Activated naive CD4-positive, alpha-beta T cell (primary cell): ENCODE measurements around the gene B4GALNT1.
"Not testable (repeated sequence)": the region's sequence is repeated elsewhere in the genome, so short reads cannot be mapped to it uniquely, and the experiment has no call there.

ENCODE experiments used
- DNase-seq, 4 experiments: peaks; one replicate each; lab custom pipeline; 2025; lab: John Stamatoyannopoulos, UW

B4GALNT1 gene

DNA sequence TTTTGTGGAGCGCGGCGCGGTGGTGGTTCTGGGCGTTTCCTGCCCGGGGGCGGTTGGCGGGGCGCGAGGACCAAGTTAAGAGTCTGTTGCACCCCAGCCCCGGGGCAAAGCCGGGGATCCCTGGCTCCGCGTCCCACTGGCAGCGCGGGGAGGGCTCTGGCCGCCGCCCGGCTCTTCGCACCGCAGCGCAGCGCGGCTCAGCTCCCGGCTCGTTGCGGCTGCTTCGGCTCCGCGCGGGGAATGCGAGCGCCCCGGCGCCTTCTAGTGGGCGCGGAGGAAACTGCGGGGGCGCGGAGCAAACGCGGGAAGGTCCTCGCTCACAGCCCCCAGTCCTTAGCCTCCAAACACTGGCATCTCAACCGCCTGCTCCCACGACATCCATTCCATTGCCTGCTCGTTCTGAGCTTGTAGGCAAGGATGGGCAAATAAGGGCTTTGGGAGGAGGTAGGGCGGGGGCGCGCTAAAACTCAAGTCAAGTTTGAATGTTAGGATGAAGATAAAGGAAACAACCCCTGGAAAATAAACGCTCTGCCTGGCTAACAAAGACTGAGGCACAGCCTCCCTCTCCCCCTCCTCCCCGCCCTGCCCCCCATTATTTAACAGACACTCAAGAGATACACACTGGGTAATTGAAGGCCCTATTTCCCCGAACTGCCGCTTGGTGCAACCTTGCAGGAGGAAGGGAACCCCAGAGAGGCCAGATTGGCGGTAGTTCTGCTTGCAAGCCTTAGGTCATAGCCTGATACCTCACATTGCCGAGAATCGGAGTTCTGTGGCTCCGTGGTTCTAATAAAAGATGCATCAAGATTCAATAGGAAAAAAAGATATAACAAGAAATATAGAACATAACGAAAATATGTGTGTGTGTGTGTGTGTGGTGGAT, at the start of gene B4GALNT1:
Gene B4GALNT1, minus strand, starts transcription at position 244 of the 883 bp plus-strand sequence. CDS start 1,069 bp downstream, outside the sequence.
- DNase-seq = peak in 2 of 4 experiments; percentile 30 to 57

DNA sequence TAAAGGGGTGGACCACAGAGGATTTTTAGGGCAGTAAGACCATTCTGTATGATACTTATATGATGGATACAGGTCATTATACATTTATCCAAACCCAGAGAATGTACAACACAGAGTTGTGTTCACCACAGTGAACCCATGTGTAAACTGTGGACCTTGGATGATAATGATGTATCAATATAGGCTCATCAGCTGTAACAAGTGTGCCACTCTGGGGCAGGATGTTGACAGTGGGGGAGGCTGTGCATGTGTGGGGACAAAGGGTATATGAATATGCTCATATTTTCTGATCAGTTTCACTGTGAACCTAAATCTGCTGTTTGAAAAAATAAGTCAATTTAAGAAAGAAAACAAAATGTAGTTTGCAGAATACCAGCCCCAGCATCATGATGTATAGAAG, 46.7 kb upstream of the B4GALNT1 start:
- no peak for DNase-seq

DNA sequence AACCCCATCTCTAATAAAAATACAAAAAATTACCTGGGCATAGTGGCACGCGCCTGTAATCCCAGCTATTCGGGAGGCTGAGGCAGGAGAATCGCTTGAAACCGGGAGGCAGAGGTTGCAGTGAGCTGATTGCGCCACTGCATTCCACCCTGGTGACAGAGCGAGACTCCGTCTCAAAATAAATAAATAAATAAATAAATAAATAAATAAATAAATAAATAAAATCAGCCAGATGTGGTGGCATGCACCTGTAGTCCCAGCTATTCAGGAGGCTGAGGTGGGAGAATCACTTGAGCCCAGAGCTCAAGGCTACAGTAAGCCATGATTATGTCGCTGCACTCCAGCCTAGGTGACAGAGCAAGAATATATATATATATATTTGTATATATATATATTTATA, 44.9 kb upstream of the B4GALNT1 start:
- not testable (repeated sequence) for DNase-seq

DNA sequence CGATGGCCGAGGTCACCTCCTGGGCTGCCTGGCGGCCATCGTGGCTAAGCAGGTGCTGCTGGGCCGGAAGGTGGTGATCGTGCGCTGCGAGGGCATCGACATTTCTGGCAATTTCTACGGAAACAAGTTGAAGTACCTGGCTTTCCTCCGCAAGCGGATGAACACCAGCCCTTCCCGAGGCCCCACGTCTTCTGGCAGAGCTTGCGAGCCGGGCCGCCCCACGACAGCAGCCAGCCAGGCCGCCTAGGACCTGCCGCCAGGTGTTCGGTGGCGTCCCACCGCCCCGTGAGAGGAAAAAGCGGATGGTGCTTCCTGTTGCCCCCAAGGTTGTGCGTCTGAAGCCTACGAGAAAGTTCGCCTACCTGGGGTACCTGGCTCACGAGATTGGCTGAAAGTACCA, 41.7 kb upstream of the B4GALNT1 start:
- no peak for DNase-seq

DNA sequence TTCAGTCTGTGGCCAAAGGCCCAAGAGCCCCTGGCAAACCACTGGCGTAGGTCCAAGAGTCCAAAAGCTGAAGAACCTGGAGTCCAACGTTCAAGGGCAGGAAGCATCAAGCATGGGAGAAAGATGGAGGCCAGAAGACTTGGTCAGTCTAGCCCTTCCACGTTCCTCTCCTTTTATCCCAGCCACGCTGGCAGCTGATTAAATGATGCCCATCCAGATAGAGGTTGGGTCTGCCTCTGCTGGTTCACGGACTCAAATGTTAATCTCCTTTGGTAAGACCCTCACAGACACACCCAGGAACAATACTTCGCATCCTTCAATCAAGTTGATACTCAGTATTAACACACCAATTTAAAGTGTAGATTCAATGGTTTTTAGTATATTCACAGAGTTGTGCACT, 39.8 kb upstream of the B4GALNT1 start:
- DNase-seq = no peak

DNA sequence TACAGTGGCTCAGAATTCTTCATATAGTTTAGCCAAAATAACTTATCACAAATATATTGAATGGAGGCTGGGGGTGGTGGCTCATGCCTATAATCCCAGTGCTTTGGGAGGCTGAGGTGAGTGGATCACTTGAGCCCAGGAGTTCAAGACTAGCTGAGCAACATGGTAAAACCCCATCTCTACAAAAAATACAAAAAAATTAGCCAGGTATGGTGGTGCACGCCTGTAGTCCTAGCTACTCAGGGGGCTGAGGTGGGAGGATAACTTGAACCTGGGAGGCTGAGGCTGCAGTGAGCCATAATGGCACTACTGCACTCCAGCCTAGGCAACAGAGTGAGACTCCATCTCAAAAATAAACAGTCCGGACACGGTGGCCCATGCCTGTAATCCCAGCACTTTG, 38.8 kb upstream of the B4GALNT1 start:
- not testable (repeated sequence) for DNase-seq

DNA sequence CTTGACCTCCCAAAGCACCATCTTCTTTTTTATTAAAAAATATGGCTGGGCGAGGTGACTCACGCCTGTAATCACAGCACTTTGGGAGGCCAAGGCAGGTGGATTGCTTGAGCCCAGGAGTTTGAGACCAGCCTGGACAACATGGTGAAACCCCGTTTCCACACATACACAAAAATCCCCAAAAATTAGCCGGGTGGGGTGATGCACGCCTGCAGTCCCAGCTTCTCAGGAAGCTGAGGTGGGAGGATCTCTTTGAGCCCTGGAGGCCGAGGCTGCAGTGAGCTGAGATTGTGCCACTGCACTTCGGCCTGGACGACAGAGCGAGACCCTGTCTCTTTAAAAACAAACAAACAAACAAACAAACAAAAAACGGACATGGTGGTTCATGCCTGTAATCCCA, 36.7 kb upstream of the B4GALNT1 start:
- not testable (repeated sequence) for DNase-seq

DNA sequence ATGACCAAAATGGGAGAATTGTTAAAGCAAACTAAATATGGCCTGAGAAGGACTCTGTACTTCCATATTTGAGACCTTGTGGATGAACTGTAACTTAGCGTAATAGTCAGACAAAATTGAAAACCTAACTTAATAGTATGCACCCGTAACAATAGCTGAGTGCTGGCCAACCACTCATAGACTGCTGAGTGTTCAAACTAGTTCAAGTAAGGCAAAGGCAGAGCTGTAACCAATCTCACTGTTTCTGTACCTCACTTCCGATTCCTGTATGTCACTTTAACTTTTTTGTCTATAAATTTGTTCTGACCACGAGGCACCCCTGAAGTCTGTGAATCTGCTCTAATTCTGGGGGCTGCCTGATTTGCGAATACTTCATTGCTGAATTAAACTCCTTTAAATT, 33.9 kb upstream of the B4GALNT1 start:
- no peak for DNase-seq

DNA sequence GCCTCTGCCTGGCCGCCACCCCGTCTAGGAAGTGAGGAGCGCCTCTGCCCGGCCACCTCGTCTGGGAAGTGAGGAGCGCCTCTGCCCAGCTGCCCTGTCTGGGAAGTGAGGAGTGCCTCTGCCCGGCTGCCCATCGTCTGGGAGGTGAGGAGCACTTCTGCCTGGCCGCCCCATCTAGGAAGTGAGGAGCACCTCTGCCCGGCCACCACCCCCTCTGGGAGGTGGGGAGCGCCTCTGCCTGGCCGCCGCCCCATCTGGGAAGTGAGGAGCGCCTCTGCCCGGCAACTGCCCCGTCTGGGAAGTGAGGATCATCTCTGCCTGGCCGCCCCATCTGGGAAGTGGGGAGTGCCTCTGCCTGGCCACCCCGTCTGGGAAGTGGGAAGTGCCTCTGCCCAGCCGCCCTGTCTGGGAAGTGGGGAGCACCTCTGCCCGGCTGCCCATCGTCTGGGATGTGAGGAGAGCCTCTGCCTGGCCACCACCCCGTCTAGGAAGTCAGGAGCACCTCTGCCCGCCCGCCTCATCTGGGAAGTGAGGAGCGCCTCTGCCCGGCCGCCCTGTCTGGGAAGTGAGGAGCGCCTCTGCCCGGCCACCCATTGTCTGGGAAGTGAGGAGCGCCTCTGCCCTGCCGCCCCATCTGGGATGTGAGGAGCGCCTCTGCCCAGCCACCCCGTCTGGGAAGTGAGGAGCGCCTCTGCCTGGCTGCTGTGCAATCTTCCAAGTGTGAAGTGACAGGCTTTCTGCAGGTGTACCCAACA, 32.2 kb upstream of the B4GALNT1 start:
- not testable (repeated sequence) for DNase-seq

DNA sequence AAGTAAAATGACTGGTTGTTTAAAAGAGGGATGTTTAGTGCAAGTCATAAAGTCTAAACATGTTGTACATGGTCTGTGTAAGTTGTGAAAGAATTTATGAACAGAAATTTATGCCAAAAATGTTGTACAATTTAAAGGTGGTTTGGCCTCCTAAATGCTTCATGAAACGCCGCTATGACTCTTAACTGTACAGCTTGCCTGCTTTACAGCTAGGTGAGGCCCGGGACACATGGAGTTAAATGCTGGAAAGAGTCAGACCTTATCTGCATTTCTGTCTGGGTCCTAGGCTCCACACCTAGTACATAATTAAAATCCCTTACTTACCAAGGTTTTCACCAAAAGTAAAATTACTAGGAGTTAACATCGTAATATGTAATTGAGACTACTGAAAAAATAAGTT, 28.4 kb upstream of the B4GALNT1 start:
- DNase-seq = no peak

DNA sequence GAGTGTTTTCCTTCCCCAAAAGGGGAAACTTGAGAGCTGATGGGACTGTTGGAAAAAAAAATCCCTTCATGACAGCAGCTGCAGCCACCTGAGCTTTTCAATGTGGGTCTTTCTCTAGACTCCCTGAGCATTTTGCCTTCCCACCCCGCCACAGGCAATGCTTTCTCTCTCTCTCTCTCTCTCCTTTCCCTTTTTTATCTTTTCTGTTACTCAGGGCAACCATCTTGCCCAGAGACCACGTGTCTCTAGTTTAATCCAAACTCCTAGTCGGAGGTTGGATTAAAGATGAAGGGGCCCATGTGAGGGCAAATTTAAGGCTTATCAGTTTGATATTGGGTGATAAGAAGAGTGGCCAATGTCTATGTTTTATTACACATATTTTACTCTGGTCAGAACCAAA, 25.9 kb upstream of the B4GALNT1 start:
- DNase-seq = no peak

DNA sequence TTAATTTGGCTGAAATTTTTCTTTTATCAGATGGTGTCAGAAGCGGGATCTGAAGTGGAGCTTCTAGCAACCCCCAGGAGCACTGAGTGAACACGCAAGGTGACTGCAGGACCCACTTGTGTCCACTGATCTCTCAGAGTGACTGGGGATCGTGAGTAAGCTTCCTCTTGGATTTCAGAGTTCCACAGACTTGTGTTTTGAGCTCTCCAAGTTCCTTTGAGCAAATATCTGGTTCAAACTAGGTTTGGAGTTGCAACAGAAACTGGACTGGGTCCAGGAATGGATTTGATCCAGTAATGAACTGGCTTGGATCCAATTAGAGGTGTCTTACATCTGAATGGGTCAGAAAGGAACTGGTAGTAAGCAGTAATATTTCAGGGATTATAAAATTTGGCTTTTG, 24.7 kb upstream of the B4GALNT1 start:
- DNase-seq = no peak

DNA sequence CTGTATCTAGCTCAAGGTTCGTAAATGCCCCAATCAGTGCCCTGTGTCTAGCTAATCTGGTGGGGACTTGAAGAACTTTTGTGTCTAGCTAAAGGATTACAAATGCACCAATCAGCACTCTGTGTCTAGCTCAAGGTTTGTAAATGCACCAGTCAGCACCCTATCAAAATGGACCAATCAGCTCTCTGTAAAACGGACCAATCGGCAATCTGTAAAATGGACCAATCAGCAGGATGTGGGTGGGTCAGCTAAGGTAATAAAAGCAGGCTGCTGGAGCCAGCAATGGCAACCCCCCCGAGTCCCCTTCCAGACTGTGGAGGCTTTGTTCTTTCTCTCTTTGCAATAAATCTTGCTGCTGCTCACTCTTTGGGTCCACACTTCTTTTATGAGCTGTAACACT, 23.4 kb upstream of the B4GALNT1 start:
- not testable (repeated sequence) for DNase-seq

DNA sequence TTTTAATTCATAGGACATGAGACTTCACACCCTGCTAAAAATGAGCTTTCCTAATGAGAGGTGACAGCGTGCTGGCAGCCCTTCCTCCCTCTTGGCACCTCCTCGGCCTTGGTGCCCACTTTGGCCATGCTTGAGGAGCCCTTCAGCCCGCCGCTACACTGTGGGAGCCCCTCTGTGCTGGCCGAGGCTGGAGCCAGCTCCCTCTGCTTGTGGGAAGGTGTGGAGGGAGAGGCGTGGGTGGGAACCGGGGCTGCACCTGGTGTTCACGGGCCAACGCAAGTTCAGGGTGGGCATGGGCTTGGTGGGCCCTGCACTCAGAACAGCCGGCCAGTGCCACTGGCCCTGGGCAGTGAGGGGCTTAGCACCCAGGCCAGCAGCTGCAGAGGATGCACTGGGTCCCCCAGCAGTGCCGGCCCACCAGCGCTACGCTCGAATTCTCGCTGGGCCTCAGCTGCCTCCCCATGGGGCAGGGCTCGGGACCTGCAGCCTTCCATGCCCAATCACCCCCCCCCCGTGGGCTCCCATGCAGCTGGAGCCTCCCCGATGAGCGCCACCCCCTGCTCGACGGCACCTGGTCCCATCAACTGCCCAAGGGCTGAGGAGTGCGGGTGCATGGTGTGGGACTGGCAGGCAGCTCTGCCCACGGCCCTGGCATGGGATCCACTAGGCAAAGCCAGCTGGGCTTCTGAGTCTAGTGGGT, 22.7 kb upstream of the B4GALNT1 start:
- DNase-seq = no peak

DNA sequence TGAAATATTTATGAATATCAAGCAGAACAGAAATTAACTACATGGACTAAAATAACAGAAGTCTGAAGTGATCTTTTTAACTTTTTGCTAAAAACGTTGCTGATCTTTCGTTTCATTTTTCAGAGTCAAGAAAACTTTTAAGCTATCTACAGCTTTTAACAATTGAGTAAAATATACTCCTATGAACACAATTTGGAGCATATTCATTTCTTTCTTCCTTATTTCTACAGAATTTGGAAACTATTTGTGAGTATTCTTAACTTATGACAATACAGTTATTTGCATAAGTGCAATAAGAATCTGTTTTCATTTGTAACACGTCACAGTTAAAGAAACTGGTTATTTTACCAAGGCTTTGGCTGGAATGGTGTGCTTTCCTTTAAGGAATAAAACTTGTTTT, 21.0 kb upstream of the B4GALNT1 start:
- no peak for DNase-seq

DNA sequence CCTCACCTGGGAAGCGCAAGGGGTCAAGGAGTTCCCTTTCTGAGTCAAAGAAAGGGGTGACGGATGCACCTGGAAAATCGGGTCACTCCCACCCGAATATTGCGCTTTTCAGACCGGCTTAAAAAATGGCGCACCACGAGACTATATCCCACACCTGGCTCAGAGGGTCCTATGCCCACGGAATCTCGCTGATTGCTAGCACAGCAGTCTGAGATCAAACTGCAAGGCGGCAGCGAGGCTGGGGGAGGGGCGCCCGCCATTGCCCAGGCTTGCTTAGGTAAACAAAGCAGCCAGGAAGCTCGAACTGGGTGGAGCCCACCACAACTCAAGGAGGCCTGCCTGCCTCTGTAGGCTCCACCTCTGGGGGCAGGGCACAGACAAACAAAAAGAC, 13.7 kb upstream of the B4GALNT1 start:
- DNase-seq = not testable (repeated sequence)

DNA sequence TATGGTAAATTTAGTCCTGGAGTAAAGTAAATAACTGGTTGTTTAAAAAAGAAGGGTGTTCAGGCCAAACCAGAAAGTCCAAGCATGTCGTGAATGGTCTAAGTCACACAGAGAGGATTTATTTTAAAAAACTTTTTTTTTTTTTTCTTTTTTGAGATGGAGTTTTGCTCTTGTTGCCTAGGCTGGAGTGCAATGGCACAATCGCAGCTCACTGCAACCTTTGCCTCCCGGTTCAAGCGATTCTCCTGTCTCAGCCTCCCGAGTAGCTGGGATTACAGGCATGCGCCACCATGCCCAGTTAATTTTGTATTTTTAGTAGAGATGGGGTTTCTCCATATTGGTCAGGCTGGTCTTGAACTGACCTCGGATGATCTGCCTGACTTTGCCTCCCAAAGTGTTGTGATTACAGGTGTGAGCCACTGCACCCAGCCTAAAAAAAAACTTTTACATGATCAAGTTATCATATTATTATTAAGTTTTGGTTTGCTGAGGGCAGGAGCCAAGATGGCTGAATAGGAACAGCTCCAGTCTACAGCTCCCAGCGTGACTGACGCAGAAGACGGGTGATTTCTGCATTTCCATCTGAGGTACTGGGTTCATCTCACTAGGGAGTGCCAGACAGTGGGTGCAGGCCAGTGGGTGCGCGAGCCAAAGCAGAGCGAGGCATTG, 13.1 kb upstream of the B4GALNT1 start:
- not testable (repeated sequence) for DNase-seq

DNA sequence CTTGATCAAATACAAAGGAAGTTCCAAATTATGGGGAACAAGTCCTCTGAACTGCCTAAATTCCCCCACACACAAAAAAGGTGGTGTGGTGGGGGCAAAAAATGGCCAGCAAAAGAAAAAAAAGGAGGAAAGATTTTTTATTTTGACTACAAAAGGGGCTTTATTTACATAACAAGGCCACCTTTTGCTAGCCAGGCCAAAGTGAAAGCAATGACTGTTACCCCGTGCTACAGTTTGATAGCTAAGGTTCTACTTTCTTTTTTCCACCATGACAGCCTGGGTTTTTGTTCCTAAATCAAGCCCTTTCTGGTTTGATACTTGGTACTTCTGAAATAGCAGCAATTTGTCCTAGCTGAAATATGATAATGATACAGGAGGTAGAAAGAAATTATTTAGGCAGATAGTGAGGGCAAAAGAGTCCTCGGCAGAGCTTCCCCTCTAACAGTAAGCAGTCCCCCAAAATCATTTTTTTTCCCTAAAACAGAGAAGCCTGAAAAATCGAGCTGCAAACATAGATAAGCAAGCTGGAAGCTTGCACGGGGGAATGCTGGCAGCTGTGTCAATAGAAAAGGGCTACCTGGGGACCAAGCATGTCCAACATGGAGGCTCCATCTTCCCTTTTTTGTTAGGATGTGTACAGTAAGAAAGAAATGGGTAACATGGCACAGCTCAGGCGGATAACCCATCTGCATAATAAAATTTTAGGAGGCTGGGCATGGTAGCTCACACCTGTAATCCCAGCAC, 8.9 kb upstream of the B4GALNT1 start:
- DNase-seq = no peak

DNA sequence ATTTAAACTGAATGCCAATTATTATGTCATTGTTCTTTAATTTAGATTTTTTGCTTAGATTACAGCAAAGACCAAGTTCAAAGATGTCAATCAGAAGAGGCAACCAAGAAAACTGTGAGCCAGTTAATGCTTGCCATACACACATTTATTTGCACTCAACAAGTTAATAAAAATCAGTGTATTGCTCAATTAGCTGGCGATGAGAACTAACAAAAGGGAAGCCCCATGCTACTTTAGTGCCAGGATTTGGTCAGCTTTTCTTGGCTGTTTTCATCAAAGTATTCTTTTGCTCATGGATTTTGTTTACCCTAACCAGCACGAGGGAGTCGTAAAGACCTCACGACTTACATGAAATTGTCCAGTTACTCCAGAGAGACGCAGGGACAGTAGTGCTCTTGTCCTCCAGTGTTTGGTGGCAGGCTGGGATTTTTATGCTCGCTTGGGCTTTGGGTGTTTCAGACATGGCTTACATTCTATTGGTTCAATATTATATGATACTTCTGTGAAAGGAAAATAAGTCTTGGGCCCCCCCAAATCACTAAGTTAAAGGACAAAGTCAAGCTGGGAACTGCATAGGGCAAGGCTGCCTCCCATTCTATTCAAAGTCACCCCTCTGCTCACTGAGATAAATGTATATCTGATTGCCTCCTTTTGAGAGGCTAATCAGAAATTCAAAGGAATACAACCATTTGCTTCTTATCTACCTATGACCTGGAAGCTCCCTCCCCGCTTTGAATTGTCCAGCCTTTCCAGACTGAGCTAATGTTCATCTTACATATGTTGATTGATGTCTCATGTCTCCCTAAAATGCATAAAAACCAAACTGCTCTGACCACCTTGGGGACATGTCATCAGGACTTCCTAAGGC, 7.4 kb upstream of the B4GALNT1 start:
- no peak for DNase-seq

DNA sequence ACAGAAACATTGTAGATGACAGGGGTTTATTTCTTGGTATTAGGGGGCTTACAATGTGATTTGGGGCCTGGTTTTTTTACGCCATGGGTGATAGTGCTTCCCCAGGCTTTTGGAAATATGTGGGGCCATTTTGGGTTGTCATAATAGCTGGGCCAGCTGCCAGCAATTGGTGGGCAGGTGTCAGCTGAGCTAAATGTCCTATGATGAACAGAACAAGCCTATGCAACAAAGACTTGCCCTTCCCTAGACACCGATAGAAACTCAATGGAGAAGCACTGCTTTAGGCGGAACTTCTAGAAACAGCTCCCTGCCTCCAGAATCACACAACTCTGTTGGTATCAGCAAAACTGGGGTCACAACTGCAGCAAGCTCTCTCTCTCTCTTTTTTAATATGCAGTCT, 5.1 kb upstream of the B4GALNT1 start:
- no peak for DNase-seq
